Endodermal cell (in vitro differentiated cells): ENCODE results near the gene BNC2. TPM values are rescaled to one million over a fixed set of nuclear protein-coding genes. Genes with fewer than 3 reads are reported as not detected.

Experiments used
- DNase-seq: peaks from one replicate; pipeline ENCODE4 v3.0.0-alpha.2; 2017
- H3K27ac ChIP-seq: 2 replicates; pipeline ENCODE4 v1.5.1; 2013; ENCODE audit warnings: mild to moderate bottlenecking, low read depth, low read length, moderate library complexity
- H3K27me3 ChIP-seq: 2 replicates; pipeline ENCODE4 v1.6.1; 2013; ENCODE audit warnings: mild to moderate bottlenecking, low read length, moderate library complexity; ENCODE audit not compliant: insufficient read depth, control insufficient read depth, poor library complexity, severe bottlenecking
- H3K36me3 ChIP-seq: 2 replicates; pipeline ENCODE4 v1.7.0; 2013; ENCODE audit warnings: mild to moderate bottlenecking, low read length, moderate library complexity; ENCODE audit not compliant: control insufficient read depth, insufficient read depth
- H3K4me1 ChIP-seq: one replicate; pipeline ENCODE4 v1.7.0; 2013; ENCODE audit warnings: low read length; ENCODE audit not compliant: control insufficient read depth, insufficient read depth
- H3K4me3 ChIP-seq: 2 replicates; pipeline ENCODE4 v1.5.1; 2013; ENCODE audit warnings: mild to moderate bottlenecking, low read length, moderate library complexity
- H3K9ac ChIP-seq: 2 replicates; pipeline ENCODE4 v1.6.1; 2013; ENCODE audit warnings: mild to moderate bottlenecking, low read length, moderate library complexity; ENCODE audit not compliant: poor library complexity, severe bottlenecking; ENCODE audit errors: extremely low read depth
- H3K9me3 ChIP-seq: 2 replicates; pipeline ENCODE4 v1.6.1; 2013; ENCODE audit warnings: mild to moderate bottlenecking, low read length, moderate library complexity; ENCODE audit not compliant: control insufficient read depth
- H3K27ac Mint-ChIP-seq: 2 replicates; pipeline ENCODE4 v1.8.0; 2020; ENCODE audit warnings: mixed read lengths
- H3K27me3 Mint-ChIP-seq: 2 replicates; pipeline ENCODE4 v1.8.0; 2021; ENCODE audit warnings: mild to moderate bottlenecking, mixed read lengths; ENCODE audit not compliant: insufficient read depth
- H3K36me3 Mint-ChIP-seq: 2 replicates; pipeline ENCODE4 v1.8.0; 2020; ENCODE audit warnings: low read depth, mixed read lengths
- H3K4me1 Mint-ChIP-seq: 2 replicates; pipeline ENCODE4 v1.8.0; 2020; ENCODE audit warnings: mixed read lengths
- H3K4me3 Mint-ChIP-seq: 2 replicates; pipeline ENCODE4 v1.8.0; 2020; ENCODE audit warnings: mild to moderate bottlenecking, moderate library complexity, mixed read lengths
- H3K9me3 Mint-ChIP-seq: 2 replicates; pipeline ENCODE4 v1.8.0; 2020; ENCODE audit warnings: mild to moderate bottlenecking, mixed read lengths
- WGBS, 2 experiments: methylation state at CpG; one replicate each; pipeline versions ENCODE4 v1.1.5 to v1.1.7; 2013; ENCODE audit warnings: missing lambda C conversion rate in 2 of 2, mixed read lengths in 1 of 2; ENCODE audit not compliant: insufficient coverage in 1 of 2, insufficient read length in 1 of 2; 5-methylcytosine and 5-hydroxymethylcytosine counted together
- total RNA-seq, 2 donors: library from RNA; stranded (reverse); fragmentation: NEBNext Ultra II Directional in 1 of 2; extraction: Animal tissue kit (Norgen Biotek cat#: 25700) in 1 of 2; gene quantifications; 2 replicates in 1 of 2; 3 replicates in 1 of 2; pipeline ENCODE4 v1.2.1, GENCODE V29; 2021
- TF ChIP-seq, protein P1 (sequence below): fragments of 200-600 bp; sonication (generic); conservative IDR thresholded peaks from 2 replicates; pipeline ENCODE4 v1.5.0; 2021; ENCODE audit warnings: antibody characterized with exemption, mild to moderate bottlenecking

BNC2 gene
- total RNA-seq, 2 donors from 2014 or later = 3.0 to 10.5 TPM

DNA sequence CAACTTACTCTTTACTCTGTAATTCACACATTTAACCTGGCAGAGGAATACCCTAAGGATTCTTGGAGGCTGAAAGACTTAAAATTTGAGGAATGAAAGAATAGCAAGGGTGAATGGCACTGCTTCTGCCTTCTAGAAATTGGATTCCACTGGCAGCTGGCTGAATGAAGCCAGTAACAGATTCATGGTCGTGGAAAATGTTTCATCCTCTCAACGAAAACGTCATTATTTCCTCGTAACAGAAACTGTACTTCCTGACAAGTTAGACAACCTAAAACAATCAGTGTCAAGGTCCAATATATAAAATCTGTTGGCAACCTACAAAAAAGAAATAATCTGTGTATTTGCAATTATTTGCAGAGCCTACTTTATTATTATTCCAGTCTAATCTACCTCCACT lies 39.7 kb downstream of the BNC2 start:
- DNase-seq = no peak
- no peaks in the 10 kb centered on the region for H3K36me3 Mint-ChIP-seq
- Histone ChIP-seq H3K4me3 (no peak overlapping the region), H3K9ac (no peak overlapping the region), H3K27ac (no peak overlapping the region), H3K27me3 (no peaks in the 10 kb centered on the region), H3K4me1 (peaks cover 2% of the 10 kb centered on the region), H3K36me3 (no peaks in the 10 kb centered on the region), H3K9me3 (no peaks in the 10 kb centered on the region)
- H3K27ac Mint-ChIP-seq = no peak overlapping the region
- no peak overlapping the region for H3K4me3 Mint-ChIP-seq
- no peaks in the 10 kb centered on the region for H3K9me3 Mint-ChIP-seq
- H3K4me1 Mint-ChIP-seq = peaks cover 23% of the 10 kb centered on the region
- TF ChIP-seq, protein P1, sequence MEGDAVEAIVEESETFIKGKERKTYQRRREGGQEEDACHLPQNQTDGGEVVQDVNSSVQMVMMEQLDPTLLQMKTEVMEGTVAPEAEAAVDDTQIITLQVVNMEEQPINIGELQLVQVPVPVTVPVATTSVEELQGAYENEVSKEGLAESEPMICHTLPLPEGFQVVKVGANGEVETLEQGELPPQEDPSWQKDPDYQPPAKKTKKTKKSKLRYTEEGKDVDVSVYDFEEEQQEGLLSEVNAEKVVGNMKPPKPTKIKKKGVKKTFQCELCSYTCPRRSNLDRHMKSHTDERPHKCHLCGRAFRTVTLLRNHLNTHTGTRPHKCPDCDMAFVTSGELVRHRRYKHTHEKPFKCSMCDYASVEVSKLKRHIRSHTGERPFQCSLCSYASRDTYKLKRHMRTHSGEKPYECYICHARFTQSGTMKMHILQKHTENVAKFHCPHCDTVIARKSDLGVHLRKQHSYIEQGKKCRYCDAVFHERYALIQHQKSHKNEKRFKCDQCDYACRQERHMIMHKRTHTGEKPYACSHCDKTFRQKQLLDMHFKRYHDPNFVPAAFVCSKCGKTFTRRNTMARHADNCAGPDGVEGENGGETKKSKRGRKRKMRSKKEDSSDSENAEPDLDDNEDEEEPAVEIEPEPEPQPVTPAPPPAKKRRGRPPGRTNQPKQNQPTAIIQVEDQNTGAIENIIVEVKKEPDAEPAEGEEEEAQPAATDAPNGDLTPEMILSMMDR = no peak
- 90 to 96% methylated on average over 4 of the region's 4 CpGs for WGBS, 2 experiments
- no peaks in the 10 kb centered on the region for H3K27me3 Mint-ChIP-seq

DNA sequence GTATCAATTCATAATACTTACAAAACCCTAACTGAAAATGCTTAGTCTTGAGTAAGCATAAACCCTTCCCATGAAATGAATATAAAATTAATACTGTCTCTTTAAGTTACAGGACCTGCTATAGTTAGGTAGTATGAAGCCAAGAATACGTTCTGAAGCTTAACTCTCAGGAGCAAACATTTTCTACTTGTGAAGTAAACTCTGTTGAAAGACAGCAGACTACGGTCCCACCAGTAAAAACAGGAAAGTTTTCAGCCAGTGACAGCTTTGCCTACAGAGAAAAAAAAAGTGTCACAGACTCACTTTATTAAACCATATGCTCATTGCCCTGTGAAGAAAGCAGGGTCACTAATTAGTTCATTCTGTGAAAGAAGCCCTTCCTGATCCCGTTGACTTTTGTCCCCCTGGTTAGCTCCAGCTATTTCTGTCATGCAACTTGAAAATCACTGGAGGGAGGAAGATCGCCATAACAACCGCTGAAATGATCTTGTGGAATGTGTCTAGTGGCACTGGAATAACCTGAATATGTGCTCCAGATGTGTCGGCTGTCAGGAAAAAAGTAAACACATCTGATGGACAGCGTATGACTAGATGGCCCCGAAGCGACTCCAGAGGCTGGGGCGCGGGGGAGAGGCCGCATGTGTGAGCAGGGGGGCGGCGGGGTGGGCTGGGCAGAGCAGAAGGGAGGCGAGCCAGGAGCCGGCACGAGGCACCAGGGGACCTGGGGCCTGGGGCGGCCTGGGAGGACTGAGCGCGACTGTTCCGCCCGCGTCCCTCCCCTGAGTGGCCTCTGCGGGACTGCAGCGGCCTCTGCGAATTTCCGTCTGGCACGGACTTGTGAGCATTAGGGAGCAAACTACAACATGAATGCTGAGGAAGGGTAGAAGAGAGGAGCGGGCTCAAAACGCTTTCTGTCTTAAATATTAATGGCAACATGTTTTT lies 41.9 kb downstream of the BNC2 start:
- Mint-ChIP-seq H3K9me3 (no peaks in the 10 kb centered on the region), H3K27ac (peak overlapping the region; percentile 52), H3K27me3 (no peaks in the 10 kb centered on the region), H3K4me1 (peaks cover 43% of the 10 kb centered on the region), H3K4me3 (peak overlapping the region; percentile 39), H3K36me3 (no peaks in the 10 kb centered on the region)
- Histone ChIP-seq H3K4me1 (peaks cover 2% of the 10 kb centered on the region), H3K27ac (peak overlapping the region; percentile 13), H3K4me3 (no peak overlapping the region), H3K36me3 (no peaks in the 10 kb centered on the region), H3K9me3 (no peaks in the 10 kb centered on the region), H3K9ac (no peak overlapping the region), H3K27me3 (no peaks in the 10 kb centered on the region)
- 43 to 60% methylated on average over 6 to 30 of the region's 30 CpGs for WGBS, 2 experiments
- DNase-seq = peak; percentile 74
- TF ChIP-seq, protein P1 = no peak

GRCh38 chr9:16825971-16826625 lies 44.4 kb downstream of the BNC2 start:
- no peak for DNase-seq
- H3K27ac ChIP-seq = no peak overlapping the region

More at GRCh38 chr9:16825971-16826625, 44.4 kb downstream of the BNC2 start:
- H3K9ac ChIP-seq = no peak overlapping the region
- Mint-ChIP-seq H3K27ac (peak overlapping the region; percentile 42), H3K4me3 (no peak overlapping the region), H3K27me3 (no peaks in the 10 kb centered on the region), H3K9me3 (no peaks in the 10 kb centered on the region), H3K36me3 (no peaks in the 10 kb centered on the region), H3K4me1 (peaks cover 43% of the 10 kb centered on the region)
- no peaks in the 10 kb centered on the region for H3K9me3 ChIP-seq
- WGBS, 2 experiments = 55 to 72% methylated on average over 3 to 5 of the region's 5 CpGs
- H3K36me3 ChIP-seq = no peaks in the 10 kb centered on the region
- peak overlapping the region; percentile 8 for H3K4me3 ChIP-seq
- TF ChIP-seq, protein P1 = no peak
- H3K4me1 ChIP-seq = peaks cover 2% of the 10 kb centered on the region
- H3K27me3 ChIP-seq = no peaks in the 10 kb centered on the region
